SK-N-SH (cell line): ENCODE results near the gene GNL3.

Experiments used
- RAD21 ChIP-seq: IDR thresholded peaks from 2 replicates; pipeline ENCODE4 v1.6.1; 2012; ENCODE audit warnings: mild to moderate bottlenecking, low read length
- TCF12 ChIP-seq: IDR thresholded peaks from 2 replicates; pipeline ENCODE4 v1.4.0; 2012
- YY1 ChIP-seq: IDR thresholded peaks from 2 replicates; pipeline ENCODE4 v1.4.0; 2012; ENCODE audit warnings: low read depth, mild to moderate bottlenecking
- TF ChIP-seq, protein P1 (sequence below): fragments of 200-600 bp; sonication (generic); IDR thresholded peaks from 2 replicates; pipeline ENCODE4 v1.6.1; 2017; ENCODE audit warnings: antibody characterized with exemption, mild to moderate bottlenecking, moderate library complexity
- TF ChIP-seq, protein P2 (sequence below): fragments of 150-350 bp; IDR thresholded peaks from 2 replicates; pipeline ENCODE4 v1.6.1; 2017; ENCODE audit warnings: antibody characterized with exemption, low read length, low read depth, borderline replicate concordance

DNA sequence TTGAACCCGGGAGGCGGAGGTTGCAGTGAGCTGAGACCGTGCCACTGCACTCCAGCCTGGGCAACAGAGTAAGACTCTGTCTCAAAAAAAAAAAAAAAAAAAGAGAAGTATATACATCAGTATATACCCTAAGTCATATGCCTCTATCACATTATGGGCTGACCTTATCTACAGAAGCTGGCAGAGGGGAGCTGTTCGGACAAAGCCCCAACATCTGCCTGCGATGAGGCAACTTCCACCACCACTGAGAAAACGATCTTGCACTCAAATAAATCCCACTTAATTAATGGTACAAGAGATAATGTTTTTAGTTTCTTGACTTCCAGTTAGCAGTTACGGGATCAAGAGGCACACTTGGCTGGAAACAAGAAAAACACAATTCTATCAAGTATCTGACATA lies 17.5 kb downstream of the GNL3 start:
- TF ChIP-seq YY1 (no peak), RAD21 (no peak), TCF12 (no peak)
- TF ChIP-seq, protein P1, sequence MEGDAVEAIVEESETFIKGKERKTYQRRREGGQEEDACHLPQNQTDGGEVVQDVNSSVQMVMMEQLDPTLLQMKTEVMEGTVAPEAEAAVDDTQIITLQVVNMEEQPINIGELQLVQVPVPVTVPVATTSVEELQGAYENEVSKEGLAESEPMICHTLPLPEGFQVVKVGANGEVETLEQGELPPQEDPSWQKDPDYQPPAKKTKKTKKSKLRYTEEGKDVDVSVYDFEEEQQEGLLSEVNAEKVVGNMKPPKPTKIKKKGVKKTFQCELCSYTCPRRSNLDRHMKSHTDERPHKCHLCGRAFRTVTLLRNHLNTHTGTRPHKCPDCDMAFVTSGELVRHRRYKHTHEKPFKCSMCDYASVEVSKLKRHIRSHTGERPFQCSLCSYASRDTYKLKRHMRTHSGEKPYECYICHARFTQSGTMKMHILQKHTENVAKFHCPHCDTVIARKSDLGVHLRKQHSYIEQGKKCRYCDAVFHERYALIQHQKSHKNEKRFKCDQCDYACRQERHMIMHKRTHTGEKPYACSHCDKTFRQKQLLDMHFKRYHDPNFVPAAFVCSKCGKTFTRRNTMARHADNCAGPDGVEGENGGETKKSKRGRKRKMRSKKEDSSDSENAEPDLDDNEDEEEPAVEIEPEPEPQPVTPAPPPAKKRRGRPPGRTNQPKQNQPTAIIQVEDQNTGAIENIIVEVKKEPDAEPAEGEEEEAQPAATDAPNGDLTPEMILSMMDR: no peak
- TF ChIP-seq, protein P2, sequence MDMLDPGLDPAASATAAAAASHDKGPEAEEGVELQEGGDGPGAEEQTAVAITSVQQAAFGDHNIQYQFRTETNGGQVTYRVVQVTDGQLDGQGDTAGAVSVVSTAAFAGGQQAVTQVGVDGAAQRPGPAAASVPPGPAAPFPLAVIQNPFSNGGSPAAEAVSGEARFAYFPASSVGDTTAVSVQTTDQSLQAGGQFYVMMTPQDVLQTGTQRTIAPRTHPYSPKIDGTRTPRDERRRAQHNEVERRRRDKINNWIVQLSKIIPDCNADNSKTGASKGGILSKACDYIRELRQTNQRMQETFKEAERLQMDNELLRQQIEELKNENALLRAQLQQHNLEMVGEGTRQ: no peak
